ENCODE measurements around the gene LMNTD2. TPM values are rescaled to one million over a fixed set of nuclear protein-coding genes. Genes with fewer than 3 reads are reported as not detected.
"Not testable (repeated sequence)": the region's sequence is repeated elsewhere in the genome, so short reads cannot be mapped to it uniquely, and the experiment has no call there.

LMNTD2 gene
- total RNA-seq, 2 experiments from 2014 or later: 2.5 to 3.2 TPM

GRCh38 chr11:579830-580601, 19.5 kb upstream of the LMNTD2 start:
- Mint-ChIP-seq H3K4me1 (peaks cover 35% of the 10 kb centered on the region), H3K36me3 (ENCODE audit: low read depth) (peaks cover 32% of the 10 kb centered on the region), H3K27me3 (peaks cover 3% of the 10 kb centered on the region), H3K9me3 (no peaks in the 10 kb centered on the region), H3K4me3 (no peak overlapping the region), H3K27ac (no peak overlapping the region)
- ChIA-PET CTCF (no interaction called here), POLR2A (no interaction called here)
- DNase-seq: no peak

GRCh38 chr11:578276-579035, 17.9 kb upstream of the LMNTD2 start:
- DNase-seq: no peak
- ChIA-PET POLR2A (interaction anchor here (0.9 to 3.3 kb wide), 7 partner anchors 10 to 169 kb away, joined by 3 to 19 read pairs (median 4); partner anchors contain the start of genes DEAF1, TALDO1 and TMEM80), CTCF (interaction anchor here (0.9 kb wide), 1 partner anchor 24 kb away, joined by 3 read pairs; no protein-coding TSS in a partner anchor)
- Mint-ChIP-seq H3K4me1 (peaks cover 46% of the 10 kb centered on the region), H3K27me3 (peaks cover 13% of the 10 kb centered on the region), H3K27ac (peak overlapping the region; percentile 31), H3K9me3 (no peaks in the 10 kb centered on the region), H3K36me3 (ENCODE audit: low read depth) (peaks cover 25% of the 10 kb centered on the region), H3K4me3 (peak overlapping the region; percentile 87)

- H3K36me3 Mint-ChIP-seq (ENCODE audit: low read depth): peaks cover 22% of the 10 kb centered on the region
- H3K27me3 Mint-ChIP-seq: peaks cover 13% of the 10 kb centered on the region
- peak overlapping the region; percentile 76 for H3K27ac Mint-ChIP-seq
- H3K9me3 Mint-ChIP-seq: no peaks in the 10 kb centered on the region
- CTCF ChIA-PET: no interaction called here
- peak overlapping the region; percentile 87 for H3K4me3 Mint-ChIP-seq
- peaks cover 46% of the 10 kb centered on the region for H3K4me1 Mint-ChIP-seq
- DNase-seq: no peak
- POLR2A ChIA-PET: interaction anchor here (1.0 to 3.3 kb wide), 10 partner anchors 9 to 170 kb away, joined by 3 to 19 read pairs (median 4); partner anchors contain the start of genes IRF7 and TALDO1
These were observed 17.0 kb upstream of the LMNTD2 start for GRCh38 chr11:577611-577894.

GRCh38 chr11:576811-577610, 16.5 kb upstream of the LMNTD2 start:
- Mint-ChIP-seq H3K36me3 (ENCODE audit: low read depth) (peaks cover 22% of the 10 kb centered on the region), H3K9me3 (no peaks in the 10 kb centered on the region), H3K27me3 (peaks cover 13% of the 10 kb centered on the region), H3K27ac (peak overlapping the region; percentile 76), H3K4me1 (peaks cover 46% of the 10 kb centered on the region), H3K4me3 (peak overlapping the region; percentile 87)
- CTCF ChIA-PET: no interaction called here
- no peak for DNase-seq
- POLR2A ChIA-PET: interaction anchor here (1.0 to 3.3 kb wide), 12 partner anchors 9 to 213 kb away, joined by 3 to 20 read pairs (median 4); partner anchors contain the start of genes CEND1, IRF7 and TALDO1

GRCh38 chr11:575996-576768, 15.6 kb upstream of the LMNTD2 start, which contains the start of gene PHRF1:
Gene PHRF1, plus strand, starts transcription at chr11:576470. Its CDS starts 5,043 bp downstream, at chr11:581513.
- CTCF ChIA-PET: interaction anchor here (0.6 to 1.7 kb wide), 9 partner anchors 12 to 161 kb away, joined by 3 to 7 read pairs (median 3); partner anchors contain the start of genes SIGIRR and TMEM80
- peaks cover 44% of the 10 kb centered on the region for H3K4me1 Mint-ChIP-seq
- peaks cover 14% of the 10 kb centered on the region for H3K36me3 Mint-ChIP-seq (ENCODE audit: low read depth)
- H3K27me3 Mint-ChIP-seq: peaks cover 13% of the 10 kb centered on the region
- no peaks in the 10 kb centered on the region for H3K9me3 Mint-ChIP-seq
- H3K4me3 Mint-ChIP-seq: peak within 1 kb of the TSS; percentile 91
- POLR2A ChIA-PET: interaction anchor here (0.7 to 3.3 kb wide), 23 partner anchors 8 to 369 kb away, joined by 3 to 20 read pairs (median 5); partner anchors contain the start of genes BET1L, CEND1, DEAF1 and HRAS
- peak; percentile 95 for DNase-seq
- H3K27ac Mint-ChIP-seq: peak within 1 kb of the TSS; percentile 95

- peaks cover 12% of the 10 kb centered on the region for H3K36me3 Mint-ChIP-seq (ENCODE audit: low read depth)
- H3K4me3 Mint-ChIP-seq: peak overlapping the region; percentile 82
- H3K4me1 Mint-ChIP-seq: peaks cover 41% of the 10 kb centered on the region
- ChIA-PET POLR2A (interaction anchor here (0.7 to 3.3 kb wide), 24 partner anchors 7 to 369 kb away, joined by 3 to 20 read pairs (median 4); partner anchors contain the start of genes BET1L, CEND1, DEAF1 and HRAS), CTCF (interaction anchor here (0.6 to 1.7 kb wide), 9 partner anchors 12 to 160 kb away, joined by 3 to 7 read pairs (median 3); partner anchors contain the start of genes SIGIRR and TMEM80)
- H3K27ac Mint-ChIP-seq: peak overlapping the region; percentile 26
- DNase-seq: no peak
- H3K9me3 Mint-ChIP-seq: no peaks in the 10 kb centered on the region
- H3K27me3 Mint-ChIP-seq: peaks cover 13% of the 10 kb centered on the region
These were observed 14.9 kb upstream of the LMNTD2 start for GRCh38 chr11:575313-575995.

GRCh38 chr11:574632-575312, 14.2 kb upstream of the LMNTD2 start:
- H3K36me3 Mint-ChIP-seq (ENCODE audit: low read depth): peaks cover 12% of the 10 kb centered on the region
- peak overlapping the region; percentile 26 for H3K27ac Mint-ChIP-seq
- POLR2A ChIA-PET: interaction anchor here (0.8 to 2.8 kb wide), 8 partner anchors 13 to 268 kb away, joined by 4 to 20 read pairs (median 4); partner anchors contain the start of genes IRF7 and TSPAN4
- H3K4me1 Mint-ChIP-seq: peaks cover 40% of the 10 kb centered on the region
- CTCF ChIA-PET: interaction anchor here (0.6 to 1.7 kb wide), 2 partner anchors 21 to 55 kb away, joined by 3 to 7 read pairs; no protein-coding TSS in a partner anchor
- DNase-seq: no peak
- H3K4me3 Mint-ChIP-seq: peak overlapping the region; percentile 82
- H3K27me3 Mint-ChIP-seq: peaks cover 13% of the 10 kb centered on the region
- no peaks in the 10 kb centered on the region for H3K9me3 Mint-ChIP-seq

- H3K4me3 Mint-ChIP-seq: peak overlapping the region; percentile 82
- H3K27ac Mint-ChIP-seq: peak overlapping the region; percentile 32
- H3K4me1 Mint-ChIP-seq: peaks cover 35% of the 10 kb centered on the region
- POLR2A ChIA-PET; H3K9me3 Mint-ChIP-seq; DNase-seq; H3K36me3 Mint-ChIP-seq (ENCODE audit: low read depth); CTCF ChIA-PET: not testable (repeated sequence)
- H3K27me3 Mint-ChIP-seq: peaks cover 13% of the 10 kb centered on the region
These were observed 13.6 kb upstream of the LMNTD2 start for GRCh38 chr11:574031-574570.

GRCh38 chr11:573146-573759, 12.7 kb upstream of the LMNTD2 start:
- peaks cover 8% of the 10 kb centered on the region for H3K36me3 Mint-ChIP-seq (ENCODE audit: low read depth)
- peaks cover 28% of the 10 kb centered on the region for H3K4me1 Mint-ChIP-seq
- no peak overlapping the region for H3K4me3 Mint-ChIP-seq
- DNase-seq: no peak
- POLR2A ChIA-PET: no interaction called here
- CTCF ChIA-PET: no interaction called here
- no peaks in the 10 kb centered on the region for H3K9me3 Mint-ChIP-seq
- H3K27me3 Mint-ChIP-seq: peaks cover 13% of the 10 kb centered on the region
- H3K27ac Mint-ChIP-seq: no peak overlapping the region

- CTCF ChIA-PET: no interaction called here
- Mint-ChIP-seq H3K27ac (no peak overlapping the region), H3K4me1 (peaks cover 25% of the 10 kb centered on the region), H3K4me3 (no peak overlapping the region), H3K27me3 (peaks cover 13% of the 10 kb centered on the region), H3K9me3 (no peaks in the 10 kb centered on the region), H3K36me3 (ENCODE audit: low read depth) (peaks cover 3% of the 10 kb centered on the region)
- POLR2A ChIA-PET: no interaction called here
- no peak for DNase-seq
These were observed 11.3 kb upstream of the LMNTD2 start for GRCh38 chr11:571802-572185.
